OCI-LY7 (cell line): ENCODE measurements around the gene DNMT1. TPM values are rescaled to one million over a fixed set of nuclear protein-coding genes. Genes with fewer than 3 reads are reported as not detected.

Source experiments
- BruUV-seq: library from RNA; stranded (reverse); fragments of 400-500 nt; replicated peaks from 2 replicates; lab custom pipeline; 2021; lab: Mats Ljungman, UMichigan
- CTCF ChIA-PET: fragments of 300-600 bp; sonication (Branson Sonifier 250); formaldehyde crosslinking; loops from one replicate; lab custom pipeline; 2022; ENCODE audit warnings: antibody characterized with exemption; ENCODE audit not compliant: unreplicated experiment; lab: Charles Lee
- POLR2A ChIA-PET: fragments of 300-600 bp; sonication (Branson Sonifier 250); formaldehyde crosslinking; loops from one replicate; lab custom pipeline; 2022; ENCODE audit warnings: antibody characterized with exemption; lab: Charles Lee
- DNase-seq: peaks from one replicate; pipeline ENCODE4 v3.0.0-alpha.2; 2015; ENCODE audit warnings: low spot score
- H2AFZ ChIP-seq: fragments of 200-600 bp; sonication (generic), shearing (Covaris generic); 2 replicates; pipeline ENCODE4 v1.6.1; 2014; ENCODE audit warnings: mild to moderate bottlenecking, antibody characterized with exemption, low read length, moderate library complexity
- H3K27ac ChIP-seq: fragments of 200-600 bp; sonication (generic); 2 replicates; pipeline ENCODE4 v1.5.1; 2014; ENCODE audit warnings: mixed run types, low read depth, mild to moderate bottlenecking, moderate library complexity, low read length, inconsistent platforms; ENCODE audit not compliant: poor library complexity, severe bottlenecking
- H3K36me3 ChIP-seq: fragments of 200-600 bp; sonication (generic); 2 replicates; pipeline ENCODE4 v1.6.1; 2014; ENCODE audit warnings: mild to moderate bottlenecking, antibody characterized with exemption, low read length, moderate library complexity, mixed read lengths; ENCODE audit not compliant: insufficient read depth
- H3K4me1 ChIP-seq: fragments of 200-600 bp; sonication (generic); 2 replicates; pipeline ENCODE4 v1.5.1; 2014; ENCODE audit warnings: mild to moderate bottlenecking, low read length; ENCODE audit not compliant: insufficient read depth, poor library complexity, severe bottlenecking
- H3K4me2 ChIP-seq: fragments of 200-600 bp; sonication (generic); 2 replicates; pipeline ENCODE4 v1.6.1; 2014; ENCODE audit warnings: mild to moderate bottlenecking, low read length
- H3K4me3 ChIP-seq: fragments of 200-600 bp; sonication (generic); 2 replicates; pipeline ENCODE4 v1.5.1; 2014; ENCODE audit warnings: mild to moderate bottlenecking, low read depth, low read length; ENCODE audit not compliant: poor library complexity, severe bottlenecking
- H3K79me2 ChIP-seq: fragments of 200-600 bp; sonication (generic); 2 replicates; pipeline ENCODE4 v1.6.1; 2016; ENCODE audit warnings: low read depth, mild to moderate bottlenecking, low read length, moderate library complexity, mixed read lengths; ENCODE audit not compliant: insufficient read depth
- H3K9me2 ChIP-seq: fragments of 200-600 bp; sonication (generic); 2 replicates; pipeline ENCODE4 v1.6.1; 2016; ENCODE audit warnings: mild to moderate bottlenecking, low read length, mixed read lengths; ENCODE audit not compliant: insufficient read depth
- H3K9me3 ChIP-seq: fragments of 200-600 bp; sonication (generic); 2 replicates; pipeline ENCODE4 v1.6.1; 2014; ENCODE audit warnings: mild to moderate bottlenecking, mixed run types, low read length, mixed read lengths
- H4K20me1 ChIP-seq: fragments of 200-600 bp; sonication (generic); 2 replicates; pipeline ENCODE4 v1.6.1; 2014; ENCODE audit warnings: mild to moderate bottlenecking, antibody characterized with exemption, low read length, moderate library complexity, mixed read lengths; ENCODE audit not compliant: insufficient read depth
- CTCF ChIP-seq: fragments of 200-600 bp; sonication (generic); conservative IDR thresholded peaks from 2 replicates; pipeline ENCODE4 v1.5.1; 2014; ENCODE audit warnings: mild to moderate bottlenecking, antibody characterized with exemption, low read length, moderate library complexity, mixed read lengths
- EZH2phosphoT487 ChIP-seq: fragments of 200-600 bp; sonication (generic); IDR thresholded peaks from 2 replicates; pipeline ENCODE4 v1.6.1; 2018; ENCODE audit warnings: low read depth, borderline replicate concordance, mild to moderate bottlenecking, mixed run types, antibody characterized with exemption, low read length, moderate library complexity, mixed read lengths
- intact Hi-C: fragments of 100-400 bp; cut with micrococcal nuclease; formaldehyde crosslinking; loops from one replicate; pipeline ENCODE4 v1.10.0; 2022; ENCODE audit not compliant: unreplicated experiment
- total RNA-seq, 2 experiments: library from RNA; depleted of rRNA in 1 of 2; stranded (reverse); fragments of >200 nt in 1 of 2; shearing (Covaris generic) in 1 of 2; gene quantifications; 2 replicates each; pipeline ENCODE4 v1.2.3, GENCODE V29; 2014 to 2022

The DNMT1 gene
- total RNA-seq, 2 experiments from 2014 or later: 329 to 680 TPM

- no peaks in the 10 kb centered on the region for H3K4me1 ChIP-seq
- no peak overlapping the region for H3K4me3 ChIP-seq
- POLR2A ChIA-PET: no interaction called here
- no peak for DNase-seq
- H3K4me2 ChIP-seq: no peak overlapping the region
- no peaks in the 10 kb centered on the region for H3K9me2 ChIP-seq
- H3K36me3 ChIP-seq: peaks cover 98% of the 10 kb centered on the region
- no peaks in the 10 kb centered on the region for H4K20me1 ChIP-seq
- intact Hi-C loops: no loop called here
- TF ChIP-seq EZH2phosphoT487 (no peak), CTCF (no peak)
- H3K79me2 ChIP-seq: no peaks in the 10 kb centered on the region
- BruUV-seq: no TSS peak
- no peak overlapping the region for H2AFZ ChIP-seq
- CTCF ChIA-PET: no interaction called here
- H3K9me3 ChIP-seq: no peaks in the 10 kb centered on the region
- no peak overlapping the region for H3K27ac ChIP-seq
Observed at GRCh38 chr19:10135551-10136334, 59.0 kb downstream of the DNMT1 start.

GRCh38 chr19:10134040-10134439 lies 60.7 kb downstream of the DNMT1 start:
- intact Hi-C loops: no loop called here
- ChIA-PET CTCF (no interaction called here), POLR2A (no interaction called here)
- no peaks in the 10 kb centered on the region for H3K9me2 ChIP-seq
- no peak overlapping the region for H2AFZ ChIP-seq
- BruUV-seq: no TSS peak
- no peaks in the 10 kb centered on the region for H3K79me2 ChIP-seq
- DNase-seq: no peak
- H3K4me3 ChIP-seq: no peak overlapping the region
- no peaks in the 10 kb centered on the region for H3K9me3 ChIP-seq
- H3K36me3 ChIP-seq: peaks cover 98% of the 10 kb centered on the region
- H3K4me1 ChIP-seq: no peaks in the 10 kb centered on the region
- no peak overlapping the region for H3K27ac ChIP-seq
- no peak for TF ChIP-seq EZH2phosphoT487
- no peak for TF ChIP-seq CTCF
- H3K4me2 ChIP-seq: no peak overlapping the region
- H4K20me1 ChIP-seq: no peaks in the 10 kb centered on the region

GRCh38 chr19:10133596-10133995 lies 61.2 kb downstream of the DNMT1 start:
- Histone ChIP-seq H3K79me2 (no peaks in the 10 kb centered on the region), H2AFZ (no peak overlapping the region), H3K4me3 (no peak overlapping the region), H3K4me2 (no peak overlapping the region), H3K4me1 (no peaks in the 10 kb centered on the region), H3K9me2 (no peaks in the 10 kb centered on the region), H4K20me1 (no peaks in the 10 kb centered on the region), H3K27ac (no peak overlapping the region), H3K36me3 (peaks cover 98% of the 10 kb centered on the region), H3K9me3 (no peaks in the 10 kb centered on the region)
- DNase-seq: no peak
- ChIA-PET CTCF (no interaction called here), POLR2A (no interaction called here)
- no peak for TF ChIP-seq EZH2phosphoT487
- no peak for TF ChIP-seq CTCF
- intact Hi-C loops: no loop called here
- BruUV-seq: no TSS peak
